ENCODE measurements around the gene FKBP3.

DNA sequence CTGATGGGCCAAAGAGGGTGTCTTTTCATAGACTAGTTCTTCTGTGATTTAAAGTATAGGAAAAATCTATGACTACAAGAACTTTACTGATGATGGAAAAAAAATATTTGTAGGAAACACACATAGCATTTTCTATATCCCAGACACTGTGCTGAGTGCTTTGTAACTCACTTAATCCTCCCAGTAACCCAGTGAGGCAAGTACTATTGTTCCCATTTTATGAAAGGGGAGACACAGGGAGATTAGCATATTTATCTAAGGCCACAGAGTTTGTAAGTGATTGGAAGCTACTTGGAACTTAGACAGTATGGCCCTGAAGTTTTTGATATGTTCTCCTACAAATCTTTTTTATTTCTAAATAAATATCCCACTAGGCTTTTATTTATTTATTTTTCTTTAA lies 30.5 kb downstream of the FKBP3 start:
- TF ChIP-seq, protein P1, sequence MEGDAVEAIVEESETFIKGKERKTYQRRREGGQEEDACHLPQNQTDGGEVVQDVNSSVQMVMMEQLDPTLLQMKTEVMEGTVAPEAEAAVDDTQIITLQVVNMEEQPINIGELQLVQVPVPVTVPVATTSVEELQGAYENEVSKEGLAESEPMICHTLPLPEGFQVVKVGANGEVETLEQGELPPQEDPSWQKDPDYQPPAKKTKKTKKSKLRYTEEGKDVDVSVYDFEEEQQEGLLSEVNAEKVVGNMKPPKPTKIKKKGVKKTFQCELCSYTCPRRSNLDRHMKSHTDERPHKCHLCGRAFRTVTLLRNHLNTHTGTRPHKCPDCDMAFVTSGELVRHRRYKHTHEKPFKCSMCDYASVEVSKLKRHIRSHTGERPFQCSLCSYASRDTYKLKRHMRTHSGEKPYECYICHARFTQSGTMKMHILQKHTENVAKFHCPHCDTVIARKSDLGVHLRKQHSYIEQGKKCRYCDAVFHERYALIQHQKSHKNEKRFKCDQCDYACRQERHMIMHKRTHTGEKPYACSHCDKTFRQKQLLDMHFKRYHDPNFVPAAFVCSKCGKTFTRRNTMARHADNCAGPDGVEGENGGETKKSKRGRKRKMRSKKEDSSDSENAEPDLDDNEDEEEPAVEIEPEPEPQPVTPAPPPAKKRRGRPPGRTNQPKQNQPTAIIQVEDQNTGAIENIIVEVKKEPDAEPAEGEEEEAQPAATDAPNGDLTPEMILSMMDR (IDR thresholded peaks at IDR 0.05) = no peak
- no peak for TF ChIP-seq POLR2A (IDR thresholded peaks at IDR 0.05)
- no peak for TF ChIP-seq POLR2AphosphoS5 (IDR thresholded peaks at IDR 0.05)
